Central memory CD8-positive, alpha-beta T cell (primary cell): ENCODE measurements around the gene MROH2A.

Experiments
- ATAC-seq: fragments of 150-1000 bp; cut with Tn5 transposase; replicated peaks from 2 replicates; pipeline ENCODE4 v1.10.0; 2022; ENCODE audit warnings: mild to moderate bottlenecking, moderate FRiP score, moderate number of reproducible peaks; ENCODE audit not compliant: poor library complexity, severe bottlenecking; ENCODE audit errors: extremely low read depth
- DNase-seq, 2 donors: peaks; one replicate each; pipeline ENCODE4 v3.0.0; 2021; ENCODE audit warnings: low spot score in 2 of 2
- H3K27ac Mint-ChIP-seq: one replicate; pipeline ENCODE4 v1.8.0; 2022; ENCODE audit warnings: low read depth, mild to moderate bottlenecking, moderate library complexity, mixed read lengths
- H3K27me3 Mint-ChIP-seq: one replicate; pipeline ENCODE4 v1.8.0; 2022; ENCODE audit warnings: mixed read lengths
- H3K36me3 Mint-ChIP-seq: one replicate; pipeline ENCODE4 v1.8.0; 2022; ENCODE audit warnings: mild to moderate bottlenecking, moderate library complexity, mixed read lengths; ENCODE audit not compliant: insufficient read depth
- H3K4me1 Mint-ChIP-seq: one replicate; pipeline ENCODE4 v1.8.0; 2022; ENCODE audit warnings: mixed read lengths
- H3K4me3 Mint-ChIP-seq: one replicate; pipeline ENCODE4 v1.8.0; 2022; ENCODE audit warnings: mild to moderate bottlenecking, moderate library complexity, mixed read lengths
- H3K9me3 Mint-ChIP-seq: one replicate; pipeline ENCODE4 v1.8.0; 2022; ENCODE audit warnings: mixed read lengths

MROH2A gene

GRCh38 chr2:233798335-233799086 is 20.4 kb downstream of the MROH2A start:
- no peak overlapping the region for H3K4me3 Mint-ChIP-seq
- DNase-seq (peak in 1 of 2 donors; percentile 6), ATAC-seq (no peak)
- H3K9me3 Mint-ChIP-seq: no peaks in the 10 kb centered on the region
- H3K36me3 Mint-ChIP-seq: no peaks in the 10 kb centered on the region
- no peak overlapping the region for H3K27ac Mint-ChIP-seq
- peaks cover 30% of the 10 kb centered on the region for H3K27me3 Mint-ChIP-seq
- peaks cover 8% of the 10 kb centered on the region for H3K4me1 Mint-ChIP-seq

GRCh38 chr2:233799087-233799665 is 21.0 kb downstream of the MROH2A start:
- Mint-ChIP-seq H3K9me3 (no peaks in the 10 kb centered on the region), H3K4me3 (no peak overlapping the region), H3K36me3 (no peaks in the 10 kb centered on the region), H3K27me3 (peaks cover 36% of the 10 kb centered on the region), H3K27ac (no peak overlapping the region), H3K4me1 (peaks cover 8% of the 10 kb centered on the region)
- ATAC-seq (no peak), DNase-seq (peak in 1 of 2 donors; percentile 4)

GRCh38 chr2:233799716-233800115 is 21.6 kb downstream of the MROH2A start:
- H3K27ac Mint-ChIP-seq: no peak overlapping the region
- peaks cover 8% of the 10 kb centered on the region for H3K4me1 Mint-ChIP-seq
- no peak overlapping the region for H3K4me3 Mint-ChIP-seq
- peaks cover 42% of the 10 kb centered on the region for H3K27me3 Mint-ChIP-seq
- DNase-seq: no peak
- H3K9me3 Mint-ChIP-seq: no peaks in the 10 kb centered on the region
- no peaks in the 10 kb centered on the region for H3K36me3 Mint-ChIP-seq
- ATAC-seq: no peak

- no peak for ATAC-seq
- peaks cover 47% of the 10 kb centered on the region for H3K27me3 Mint-ChIP-seq
These were observed 22.1 kb downstream of the MROH2A start for GRCh38 chr2:233800208-233800607.

GRCh38 chr2:233801357-233802131 is 23.4 kb downstream of the MROH2A start:
- DNase-seq (peak in 1 of 2 donors; percentile 11), ATAC-seq (peak; percentile 68)
- H3K4me1 Mint-ChIP-seq: peaks cover 8% of the 10 kb centered on the region
- H3K36me3 Mint-ChIP-seq: no peaks in the 10 kb centered on the region
- no peak overlapping the region for H3K4me3 Mint-ChIP-seq
- no peak overlapping the region for H3K27ac Mint-ChIP-seq
- peaks cover 60% of the 10 kb centered on the region for H3K27me3 Mint-ChIP-seq
- no peaks in the 10 kb centered on the region for H3K9me3 Mint-ChIP-seq

More at GRCh38 chr2:233800208-233800607, 22.1 kb downstream of the MROH2A start:
- H3K4me1 Mint-ChIP-seq: peaks cover 8% of the 10 kb centered on the region
- no peaks in the 10 kb centered on the region for H3K36me3 Mint-ChIP-seq
- H3K4me3 Mint-ChIP-seq: no peak overlapping the region
- H3K27ac Mint-ChIP-seq: no peak overlapping the region
- DNase-seq: peak in 1 of 2 donors; percentile 5
- H3K9me3 Mint-ChIP-seq: no peaks in the 10 kb centered on the region

GRCh38 chr2:233802132-233802815 is 24.1 kb downstream of the MROH2A start:
- Mint-ChIP-seq H3K27ac (no peak overlapping the region), H3K27me3 (peaks cover 63% of the 10 kb centered on the region), H3K4me1 (peaks cover 8% of the 10 kb centered on the region), H3K9me3 (no peaks in the 10 kb centered on the region), H3K4me3 (no peak overlapping the region), H3K36me3 (no peaks in the 10 kb centered on the region)
- ATAC-seq (no peak), DNase-seq (no peak)

GRCh38 chr2:233803292-233803911 is 25.3 kb downstream of the MROH2A start:
- no peak overlapping the region for H3K4me3 Mint-ChIP-seq
- no peak for ATAC-seq
- H3K27me3 Mint-ChIP-seq: peaks cover 61% of the 10 kb centered on the region
- H3K9me3 Mint-ChIP-seq: no peaks in the 10 kb centered on the region
- peaks cover 8% of the 10 kb centered on the region for H3K4me1 Mint-ChIP-seq
- DNase-seq: no peak
- H3K36me3 Mint-ChIP-seq: no peaks in the 10 kb centered on the region
- no peak overlapping the region for H3K27ac Mint-ChIP-seq

GRCh38 chr2:233803994-233804393 is 25.9 kb downstream of the MROH2A start:
- H3K27me3 Mint-ChIP-seq: peaks cover 55% of the 10 kb centered on the region
- no peaks in the 10 kb centered on the region for H3K9me3 Mint-ChIP-seq
- H3K27ac Mint-ChIP-seq: no peak overlapping the region
- H3K4me1 Mint-ChIP-seq: peaks cover 8% of the 10 kb centered on the region
- peak in 1 of 2 donors; percentile 8 for DNase-seq
- no peak for ATAC-seq
- no peaks in the 10 kb centered on the region for H3K36me3 Mint-ChIP-seq
- H3K4me3 Mint-ChIP-seq: no peak overlapping the region

GRCh38 chr2:233807215-233807865 is 29.2 kb downstream of the MROH2A start:
- no peaks in the 10 kb centered on the region for H3K36me3 Mint-ChIP-seq
- DNase-seq (peak in 1 of 2 donors; percentile 10), ATAC-seq (no peak)
- peaks cover 65% of the 10 kb centered on the region for H3K27me3 Mint-ChIP-seq
- no peak overlapping the region for H3K27ac Mint-ChIP-seq
- H3K9me3 Mint-ChIP-seq: no peaks in the 10 kb centered on the region
- H3K4me1 Mint-ChIP-seq: no peaks in the 10 kb centered on the region
- H3K4me3 Mint-ChIP-seq: no peak overlapping the region

- Mint-ChIP-seq H3K27ac (no peak overlapping the region), H3K27me3 (peaks cover 64% of the 10 kb centered on the region), H3K36me3 (no peaks in the 10 kb centered on the region), H3K4me1 (no peaks in the 10 kb centered on the region), H3K9me3 (no peaks in the 10 kb centered on the region), H3K4me3 (no peak overlapping the region)
- ATAC-seq: no peak
- no peak for DNase-seq
These were observed 30.1 kb downstream of the MROH2A start for GRCh38 chr2:233807966-233808935.

GRCh38 chr2:233810385-233810784 is 32.3 kb downstream of the MROH2A start:
- peaks cover 59% of the 10 kb centered on the region for H3K27me3 Mint-ChIP-seq
- no peaks in the 10 kb centered on the region for H3K36me3 Mint-ChIP-seq
- H3K4me3 Mint-ChIP-seq: no peak overlapping the region
- DNase-seq: no peak
- no peaks in the 10 kb centered on the region for H3K4me1 Mint-ChIP-seq
- ATAC-seq: no peak
- H3K9me3 Mint-ChIP-seq: no peaks in the 10 kb centered on the region
- no peak overlapping the region for H3K27ac Mint-ChIP-seq
